Smooth muscle cell (in vitro differentiated cells): Measurements from ENCODE around the gene PTPN11. TPM values are rescaled to one million over a fixed set of nuclear protein-coding genes. Genes with fewer than 3 reads are reported as not detected.
A peak's percentile ranks its signal among the peaks of the same experiment; 100 is the strongest.

Experiments used
- DNase-seq: peaks from one replicate; lab custom pipeline; 2025; ENCODE audit not compliant: unreplicated experiment; lab: John Stamatoyannopoulos, UW
- H2AFZ ChIP-seq: fragments of 200-600 bp; sonication (generic); 2 replicates; pipeline ENCODE4 v1.6.0; 2016; ENCODE audit warnings: antibody characterized with exemption, low read depth, mild to moderate bottlenecking
- H3F3A ChIP-seq: fragments of 200-600 bp; sonication (generic); 2 replicates; pipeline ENCODE4 v1.6.0; 2017; ENCODE audit warnings: antibody characterized with exemption, low read depth
- H3K27ac ChIP-seq: fragments of 200-600 bp; sonication (generic); 2 replicates; pipeline ENCODE4 v1.5.1; 2016; ENCODE audit warnings: low read depth, mild to moderate bottlenecking
- H3K27me3 ChIP-seq: fragments of 200-600 bp; sonication (generic); 2 replicates; pipeline ENCODE4 v1.6.1; 2016; ENCODE audit warnings: low read depth, mild to moderate bottlenecking
- H3K36me3 ChIP-seq: fragments of 200-600 bp; sonication (generic); 2 replicates; pipeline ENCODE4 v1.5.1; 2016; ENCODE audit warnings: low read depth
- H3K4me1 ChIP-seq: fragments of 200-600 bp; sonication (generic); 2 replicates; pipeline ENCODE4 v1.5.1; 2016; ENCODE audit warnings: low read depth
- H3K4me2 ChIP-seq: fragments of 200-600 bp; sonication (generic); 2 replicates; pipeline ENCODE4 v1.6.0; 2016; ENCODE audit warnings: mild to moderate bottlenecking
- H3K4me3 ChIP-seq: fragments of 200-600 bp; sonication (generic); 2 replicates; pipeline ENCODE4 v1.5.1; 2016; ENCODE audit warnings: mild to moderate bottlenecking
- H3K79me2 ChIP-seq: fragments of 200-600 bp; sonication (generic); 2 replicates; pipeline ENCODE4 v1.6.0; 2016; ENCODE audit warnings: low read depth, mild to moderate bottlenecking
- H3K9ac ChIP-seq: fragments of 200-600 bp; sonication (generic); 2 replicates; pipeline ENCODE4 v1.6.0; 2016; ENCODE audit warnings: low read depth
- H3K9me3 ChIP-seq: fragments of 200-600 bp; sonication (generic); replicated peaks from 2 replicates; pipeline ENCODE4 v1.5.1; 2016; ENCODE audit warnings: low read depth
- H4K20me1 ChIP-seq: fragments of 200-600 bp; sonication (generic); 2 replicates; pipeline ENCODE4 v1.6.0; 2016; ENCODE audit warnings: low read depth
- WGBS: methylation state at CpG from one replicate; pipeline ENCODE4 v1.1.7; 2016; ENCODE audit warnings: low lambda C conversion rate; 5-methylcytosine and 5-hydroxymethylcytosine counted together
- polyA plus RNA-seq: library from polyadenylated mRNA; unstranded; fragments of >200 nt; fragmentation: Nextera tagmentation; extraction: Ambion mirVana; gene quantifications from 2 replicates; pipeline ENCODE4 v1.2.1, GENCODE V29; 2016
- total RNA-seq: library from RNA; depleted of rRNA; stranded (reverse); fragments of >200 nt; gene quantifications from 2 replicates; pipeline ENCODE4 v1.2.3, GENCODE V29; 2014
- TF ChIP-seq, protein P1 (sequence below): fragments of 200-600 bp; sonication (generic); IDR thresholded peaks from 2 replicates; pipeline ENCODE4 v1.5.1; 2017; ENCODE audit warnings: borderline replicate concordance, mild to moderate bottlenecking, antibody characterized with exemption; ENCODE audit not compliant: insufficient read depth, poor library complexity, severe bottlenecking

PTPN11 gene
- total and polyA plus RNA-seq, 2 experiments from 2014 or later: 44.6 to 77.2 TPM

DNA sequence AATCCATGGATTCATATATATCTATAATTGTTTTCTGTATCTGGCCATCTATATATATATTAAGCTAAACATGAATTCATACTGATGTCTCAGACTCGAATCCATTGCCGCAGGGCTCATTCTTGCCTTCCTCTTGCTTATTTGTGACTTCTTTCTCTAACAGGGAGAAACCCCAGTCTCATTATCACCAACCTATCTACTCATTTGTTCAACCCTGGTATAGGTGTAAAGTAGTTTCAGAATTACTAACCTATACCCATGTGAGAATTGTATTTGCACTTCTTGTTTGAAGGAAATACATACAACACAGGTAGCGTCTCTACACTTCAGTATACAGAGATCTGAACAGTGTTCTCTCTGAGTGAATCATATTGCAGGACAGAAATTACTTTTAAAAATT lies 77.7 kb downstream of the PTPN11 start:
- no peak for DNase-seq
- 95% methylated on average over 3 of the region's 3 CpGs for WGBS
- peaks cover 10% of the 10 kb centered on the region for H3K36me3 ChIP-seq

DNA sequence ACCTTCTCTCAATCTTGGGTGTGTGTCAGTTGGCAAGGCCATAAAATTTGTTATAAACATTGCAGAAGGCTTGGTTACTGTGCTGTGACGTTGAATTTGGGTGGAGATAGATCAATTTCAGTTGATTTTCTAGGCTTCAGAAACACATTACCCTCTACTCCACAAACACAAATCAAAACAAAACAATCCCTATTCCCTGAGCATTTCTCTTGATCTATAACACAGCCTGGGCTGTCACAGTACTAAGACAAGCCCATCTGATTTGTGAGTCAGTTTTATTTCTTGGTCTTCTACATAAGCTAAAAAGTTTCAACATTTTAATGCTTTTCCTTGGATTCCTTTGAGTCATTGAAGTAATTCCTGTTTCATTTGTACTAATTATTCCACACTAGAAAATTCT lies 79.8 kb downstream of the PTPN11 start:
- Histone ChIP-seq H3K79me2 (no peaks in the 10 kb centered on the region), H3K27me3 (no peaks in the 10 kb centered on the region), H3K4me1 (no peaks in the 10 kb centered on the region), H3K9me3 (no peaks in the 10 kb centered on the region), H3K36me3 (peaks cover 10% of the 10 kb centered on the region), H3K9ac (no peak overlapping the region), H4K20me1 (peaks cover 8% of the 10 kb centered on the region), H3K4me3 (no peak overlapping the region), H3K4me2 (no peak overlapping the region), H3K27ac (no peak overlapping the region), H2AFZ (no peak overlapping the region), H3F3A (no peaks in the 10 kb centered on the region)
- TF ChIP-seq, protein P1, sequence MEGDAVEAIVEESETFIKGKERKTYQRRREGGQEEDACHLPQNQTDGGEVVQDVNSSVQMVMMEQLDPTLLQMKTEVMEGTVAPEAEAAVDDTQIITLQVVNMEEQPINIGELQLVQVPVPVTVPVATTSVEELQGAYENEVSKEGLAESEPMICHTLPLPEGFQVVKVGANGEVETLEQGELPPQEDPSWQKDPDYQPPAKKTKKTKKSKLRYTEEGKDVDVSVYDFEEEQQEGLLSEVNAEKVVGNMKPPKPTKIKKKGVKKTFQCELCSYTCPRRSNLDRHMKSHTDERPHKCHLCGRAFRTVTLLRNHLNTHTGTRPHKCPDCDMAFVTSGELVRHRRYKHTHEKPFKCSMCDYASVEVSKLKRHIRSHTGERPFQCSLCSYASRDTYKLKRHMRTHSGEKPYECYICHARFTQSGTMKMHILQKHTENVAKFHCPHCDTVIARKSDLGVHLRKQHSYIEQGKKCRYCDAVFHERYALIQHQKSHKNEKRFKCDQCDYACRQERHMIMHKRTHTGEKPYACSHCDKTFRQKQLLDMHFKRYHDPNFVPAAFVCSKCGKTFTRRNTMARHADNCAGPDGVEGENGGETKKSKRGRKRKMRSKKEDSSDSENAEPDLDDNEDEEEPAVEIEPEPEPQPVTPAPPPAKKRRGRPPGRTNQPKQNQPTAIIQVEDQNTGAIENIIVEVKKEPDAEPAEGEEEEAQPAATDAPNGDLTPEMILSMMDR: no peak
- 94% methylated on average over 1 of the region's 1 CpG for WGBS
- DNase-seq: no peak

More for the DNA sequence above, 77.7 kb downstream of the PTPN11 start:
- Histone ChIP-seq H3K27ac (no peak overlapping the region), H3K4me2 (no peak overlapping the region), H3K9ac (no peak overlapping the region), H3K27me3 (no peaks in the 10 kb centered on the region), H3K9me3 (no peaks in the 10 kb centered on the region), H3K4me3 (no peak overlapping the region), H3K79me2 (no peaks in the 10 kb centered on the region), H2AFZ (no peak overlapping the region), H3F3A (no peaks in the 10 kb centered on the region), H4K20me1 (peaks cover 8% of the 10 kb centered on the region), H3K4me1 (no peaks in the 10 kb centered on the region)
- TF ChIP-seq, protein P1: no peak

DNA sequence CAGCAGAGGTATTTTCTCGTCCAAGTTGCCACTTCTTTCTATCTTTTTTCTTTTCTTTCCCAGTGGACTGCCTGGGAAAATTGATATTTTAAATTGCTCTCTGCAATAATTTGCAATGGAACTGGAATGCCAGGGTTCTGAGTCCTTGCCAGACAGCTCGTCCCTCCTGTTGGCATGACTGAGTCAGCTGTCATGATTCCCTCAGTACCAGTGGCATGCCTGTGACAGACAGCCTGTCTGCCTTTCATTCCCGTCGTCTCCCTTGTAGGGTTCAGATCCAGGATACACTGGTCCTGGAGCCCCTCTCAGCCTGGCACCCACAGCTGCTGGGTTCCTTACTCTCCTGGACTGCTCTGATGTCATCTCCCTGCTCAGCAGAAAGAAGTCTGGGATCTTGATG lies 84.8 kb downstream of the PTPN11 start:
- no peaks in the 10 kb centered on the region for H3K79me2 ChIP-seq
- TF ChIP-seq, protein P1: no peak
- peaks cover 3% of the 10 kb centered on the region for H4K20me1 ChIP-seq
- H3K27me3 ChIP-seq: no peaks in the 10 kb centered on the region
- no peak overlapping the region for H3K27ac ChIP-seq
- WGBS: 81% methylated on average over 4 of the region's 4 CpGs
- no peaks in the 10 kb centered on the region for H3K4me1 ChIP-seq
- H3K9ac ChIP-seq: no peak overlapping the region
- no peaks in the 10 kb centered on the region for H3K9me3 ChIP-seq
- peaks cover 32% of the 10 kb centered on the region for H3K36me3 ChIP-seq
- H3K4me2 ChIP-seq: no peak overlapping the region
- DNase-seq: no peak
- no peaks in the 10 kb centered on the region for H3F3A ChIP-seq
- no peak overlapping the region for H2AFZ ChIP-seq
- H3K4me3 ChIP-seq: no peak overlapping the region

DNA sequence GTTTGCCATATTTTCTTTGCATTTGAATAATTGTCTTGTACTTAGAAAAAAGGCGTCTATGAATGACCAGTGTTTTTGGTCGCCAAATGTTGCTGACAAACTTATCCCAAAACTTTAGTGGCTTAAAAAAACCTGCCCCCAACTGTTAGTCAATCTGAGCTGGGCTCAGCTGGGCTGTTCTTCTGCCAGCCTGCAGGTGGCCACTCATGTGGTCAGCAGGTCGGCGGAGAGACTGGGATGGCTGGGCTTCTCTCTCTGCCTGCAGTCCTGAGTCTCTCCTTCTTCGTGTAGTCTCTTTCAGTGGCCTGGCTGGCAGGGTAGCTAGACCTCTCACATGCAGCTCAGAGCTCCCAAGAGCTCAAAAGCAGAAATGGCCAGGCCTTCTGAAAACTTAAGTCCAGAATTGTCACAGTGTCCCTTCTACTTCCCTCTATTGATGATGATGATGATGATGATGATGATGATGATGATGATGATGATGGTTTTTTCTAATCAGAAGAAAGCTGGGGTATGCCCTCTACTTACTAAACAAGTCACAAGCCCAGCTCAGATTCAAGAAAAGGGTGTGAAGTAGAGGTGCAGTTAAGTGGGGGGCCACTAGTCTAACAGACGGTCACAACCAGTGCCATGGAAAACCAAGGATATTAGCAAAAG lies 87.9 kb downstream of the PTPN11 start:
- no peaks in the 10 kb centered on the region for H3K79me2 ChIP-seq
- no peaks in the 10 kb centered on the region for H3K9me3 ChIP-seq
- H3K4me1 ChIP-seq: no peaks in the 10 kb centered on the region
- H3K27me3 ChIP-seq: no peaks in the 10 kb centered on the region
- no peaks in the 10 kb centered on the region for H3F3A ChIP-seq
- WGBS: 96% methylated on average over 6 of the region's 6 CpGs
- no peak overlapping the region for H3K9ac ChIP-seq
- H4K20me1 ChIP-seq: no peaks in the 10 kb centered on the region
- no peak for DNase-seq
- no peak overlapping the region for H3K27ac ChIP-seq
- peaks cover 32% of the 10 kb centered on the region for H3K36me3 ChIP-seq
- TF ChIP-seq, protein P1: peak; percentile 9
- H3K4me3 ChIP-seq: no peak overlapping the region
- no peak overlapping the region for H2AFZ ChIP-seq
- H3K4me2 ChIP-seq: no peak overlapping the region
